ENCODE measurements around the gene PLEKHG3.

DNA sequence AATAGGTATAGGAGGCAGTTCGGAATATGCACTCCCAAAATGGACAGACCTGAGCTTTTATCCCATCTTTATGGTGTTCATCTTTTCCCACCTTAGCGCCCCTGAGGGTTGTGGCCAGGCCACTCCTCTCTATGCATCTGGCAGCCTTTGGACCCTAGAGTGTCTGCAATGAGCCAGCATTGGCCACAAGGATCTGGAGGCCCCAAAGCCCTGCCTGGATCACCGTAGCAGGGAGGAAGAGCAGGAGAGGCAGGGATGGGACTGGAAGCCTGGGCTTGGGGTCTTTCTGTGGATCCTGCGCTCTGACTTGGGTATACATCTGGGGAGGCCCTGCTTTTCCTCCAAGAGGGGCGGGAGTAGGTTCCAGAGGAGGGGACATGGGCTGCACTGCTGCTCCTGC lies 52.5 kb downstream of the PLEKHG3 start:
- TF ChIP-seq EZH2phosphoT487 (IDR thresholded peaks at IDR 0.05; ENCODE audit: low read length) (no peak), EZH2 (optimal IDR thresholded peaks at IDR 0.05; ENCODE audit: low read depth, low read length) (no peak)
- TF ChIP-seq, protein P1, sequence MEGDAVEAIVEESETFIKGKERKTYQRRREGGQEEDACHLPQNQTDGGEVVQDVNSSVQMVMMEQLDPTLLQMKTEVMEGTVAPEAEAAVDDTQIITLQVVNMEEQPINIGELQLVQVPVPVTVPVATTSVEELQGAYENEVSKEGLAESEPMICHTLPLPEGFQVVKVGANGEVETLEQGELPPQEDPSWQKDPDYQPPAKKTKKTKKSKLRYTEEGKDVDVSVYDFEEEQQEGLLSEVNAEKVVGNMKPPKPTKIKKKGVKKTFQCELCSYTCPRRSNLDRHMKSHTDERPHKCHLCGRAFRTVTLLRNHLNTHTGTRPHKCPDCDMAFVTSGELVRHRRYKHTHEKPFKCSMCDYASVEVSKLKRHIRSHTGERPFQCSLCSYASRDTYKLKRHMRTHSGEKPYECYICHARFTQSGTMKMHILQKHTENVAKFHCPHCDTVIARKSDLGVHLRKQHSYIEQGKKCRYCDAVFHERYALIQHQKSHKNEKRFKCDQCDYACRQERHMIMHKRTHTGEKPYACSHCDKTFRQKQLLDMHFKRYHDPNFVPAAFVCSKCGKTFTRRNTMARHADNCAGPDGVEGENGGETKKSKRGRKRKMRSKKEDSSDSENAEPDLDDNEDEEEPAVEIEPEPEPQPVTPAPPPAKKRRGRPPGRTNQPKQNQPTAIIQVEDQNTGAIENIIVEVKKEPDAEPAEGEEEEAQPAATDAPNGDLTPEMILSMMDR (IDR thresholded peaks at IDR 0.05; ENCODE audit: low read length): no peak

Measured in MM.1S (cell line).